ENCODE data around the gene CCDC15.

CCDC15 gene

DNA sequence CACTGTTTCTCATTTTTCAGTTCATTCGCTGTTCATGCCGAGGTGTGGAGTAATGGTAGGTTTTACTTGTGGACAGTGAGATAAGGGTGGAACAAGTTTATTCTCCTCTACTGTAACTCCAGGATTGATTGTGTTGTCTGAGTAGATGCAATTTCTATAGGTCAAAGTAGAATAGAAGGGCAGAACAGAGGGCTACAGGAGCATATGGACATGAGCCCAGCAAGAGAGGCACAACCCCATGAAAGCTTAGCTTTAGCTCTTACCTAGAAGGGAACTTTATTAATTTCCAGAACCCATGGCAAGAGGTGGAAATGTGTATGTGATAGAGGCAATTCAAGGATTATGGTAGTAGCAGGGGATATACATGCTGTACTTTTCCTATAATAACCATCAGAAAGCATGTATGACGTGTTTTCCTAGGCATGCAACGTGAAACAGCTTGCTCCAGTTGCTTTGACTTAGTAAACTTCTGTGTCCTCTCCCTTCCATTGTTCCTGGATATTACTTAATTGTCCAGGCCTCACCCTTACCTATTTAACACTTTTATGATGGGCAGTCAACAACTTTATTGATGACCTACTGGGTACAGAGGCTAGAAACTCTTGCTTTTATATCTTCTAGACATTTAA is 95.3 kb downstream of the CCDC15 start:
- H3K27ac ChIP-seq, result no peak overlapping the region
- TF ChIP-seq, protein P1, sequence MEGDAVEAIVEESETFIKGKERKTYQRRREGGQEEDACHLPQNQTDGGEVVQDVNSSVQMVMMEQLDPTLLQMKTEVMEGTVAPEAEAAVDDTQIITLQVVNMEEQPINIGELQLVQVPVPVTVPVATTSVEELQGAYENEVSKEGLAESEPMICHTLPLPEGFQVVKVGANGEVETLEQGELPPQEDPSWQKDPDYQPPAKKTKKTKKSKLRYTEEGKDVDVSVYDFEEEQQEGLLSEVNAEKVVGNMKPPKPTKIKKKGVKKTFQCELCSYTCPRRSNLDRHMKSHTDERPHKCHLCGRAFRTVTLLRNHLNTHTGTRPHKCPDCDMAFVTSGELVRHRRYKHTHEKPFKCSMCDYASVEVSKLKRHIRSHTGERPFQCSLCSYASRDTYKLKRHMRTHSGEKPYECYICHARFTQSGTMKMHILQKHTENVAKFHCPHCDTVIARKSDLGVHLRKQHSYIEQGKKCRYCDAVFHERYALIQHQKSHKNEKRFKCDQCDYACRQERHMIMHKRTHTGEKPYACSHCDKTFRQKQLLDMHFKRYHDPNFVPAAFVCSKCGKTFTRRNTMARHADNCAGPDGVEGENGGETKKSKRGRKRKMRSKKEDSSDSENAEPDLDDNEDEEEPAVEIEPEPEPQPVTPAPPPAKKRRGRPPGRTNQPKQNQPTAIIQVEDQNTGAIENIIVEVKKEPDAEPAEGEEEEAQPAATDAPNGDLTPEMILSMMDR (conservative IDR thresholded peaks at IDR 0.05), result no peak

DNA sequence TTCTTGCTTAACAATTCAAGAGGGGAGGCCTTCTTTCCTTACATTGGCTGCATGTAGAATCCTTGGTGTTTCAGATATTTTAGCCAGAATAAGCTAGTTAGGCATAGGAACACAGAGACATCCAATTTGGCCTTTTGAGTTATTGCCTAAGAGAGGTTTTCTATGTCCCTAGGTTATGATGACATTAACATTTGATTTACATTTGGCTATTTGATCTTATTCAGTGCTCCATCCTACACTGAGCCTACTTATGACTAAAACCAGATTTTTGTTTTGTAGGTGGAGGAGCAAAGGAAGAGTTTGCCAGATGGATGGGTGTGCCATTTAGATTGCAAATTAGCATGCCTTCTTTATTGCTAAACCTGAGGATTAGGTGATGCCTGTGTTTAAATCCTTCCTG is 98.0 kb downstream of the CCDC15 start:
- H3K27ac ChIP-seq, result no peak overlapping the region
- TF ChIP-seq, protein P1 (conservative IDR thresholded peaks at IDR 0.05), result no peak

- TF ChIP-seq, protein P1 (conservative IDR thresholded peaks at IDR 0.05), result no peak
- no peak overlapping the region for H3K27ac ChIP-seq
Measured at GRCh38 chr11:125053167-125053566, 99.2 kb downstream of the CCDC15 start.

DNA sequence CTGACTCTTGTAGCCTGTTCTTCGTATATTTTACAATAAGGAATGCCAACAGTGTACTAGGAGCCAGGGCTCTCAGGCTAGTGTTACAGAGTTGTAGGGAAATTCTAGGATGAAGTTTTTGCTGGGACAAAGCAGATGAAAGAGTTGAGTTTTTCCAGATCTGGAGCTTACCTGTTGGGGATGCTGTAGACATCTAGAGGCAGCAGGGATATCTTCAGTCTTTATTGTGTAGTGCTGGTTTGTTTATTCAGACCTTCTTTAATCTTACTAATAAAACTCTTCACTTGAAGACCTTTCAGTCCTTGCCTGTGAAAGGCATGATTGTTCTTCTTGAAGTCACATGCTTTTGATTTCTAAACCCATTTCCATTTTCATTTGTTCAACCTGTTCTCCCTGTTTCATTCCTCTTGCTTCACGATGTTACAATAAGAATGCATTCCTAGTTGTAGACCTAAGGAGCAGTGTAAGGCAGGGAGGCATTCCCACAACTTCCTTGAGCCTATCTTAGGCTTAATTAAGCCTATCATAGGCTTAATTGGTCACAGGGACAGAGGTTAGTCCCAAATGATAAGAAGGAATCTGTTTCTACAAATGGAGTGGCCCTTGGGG is 101.2 kb downstream of the CCDC15 start:
- TF ChIP-seq, protein P1 (conservative IDR thresholded peaks at IDR 0.05), result peak; percentile 59
- H3K27ac ChIP-seq, result peak overlapping the region; percentile 79

GRCh38 chr11:125056111-125056510 is 102.1 kb downstream of the CCDC15 start:
- peak overlapping the region; percentile 79 for H3K27ac ChIP-seq

DNA sequence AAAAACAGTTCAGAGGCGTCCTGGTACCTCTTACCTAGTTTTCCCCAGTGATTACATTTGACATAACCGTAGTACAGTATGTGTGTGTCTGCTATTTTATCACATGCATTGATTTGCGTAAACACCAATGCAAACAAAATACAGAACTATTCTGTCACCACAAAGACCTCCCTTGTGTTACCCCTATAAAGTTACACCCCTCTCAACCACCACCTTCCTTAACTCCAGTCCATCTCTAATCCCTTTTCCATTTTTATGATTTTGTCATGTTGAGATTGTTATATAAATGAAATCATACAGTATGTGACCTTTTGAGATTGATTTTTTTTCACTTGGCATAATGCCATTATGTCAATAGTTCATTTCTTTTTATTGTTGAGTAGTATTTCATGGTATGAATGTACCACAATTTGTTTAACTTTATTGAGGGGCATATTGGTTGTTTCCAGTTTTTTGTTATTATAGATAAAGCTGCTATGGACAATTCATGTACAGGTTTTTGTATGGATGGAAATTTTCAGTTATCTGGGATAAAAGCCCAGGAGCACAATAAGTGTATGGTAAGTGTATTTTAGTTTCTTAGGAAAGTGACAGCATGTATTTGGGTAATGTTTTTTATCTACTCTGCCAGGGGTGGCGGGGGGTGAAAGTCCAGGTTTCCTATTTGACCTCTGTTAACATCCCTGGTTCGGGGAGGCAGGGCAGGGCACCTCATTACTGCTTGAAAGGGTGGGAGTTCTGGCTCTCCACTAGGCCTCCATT is 103.1 kb downstream of the CCDC15 start:
- TF ChIP-seq, protein P1 (conservative IDR thresholded peaks at IDR 0.05), result no peak
- peak overlapping the region; percentile 79 for H3K27ac ChIP-seq

- peak overlapping the region; percentile 79; the same call in 1 of the 2 replicates for H3K27ac ChIP-seq
- TF ChIP-seq, protein P1 (conservative IDR thresholded peaks at IDR 0.05), result no peak
Measured at GRCh38 chr11:125057693-125058016, 103.7 kb downstream of the CCDC15 start.

DNA sequence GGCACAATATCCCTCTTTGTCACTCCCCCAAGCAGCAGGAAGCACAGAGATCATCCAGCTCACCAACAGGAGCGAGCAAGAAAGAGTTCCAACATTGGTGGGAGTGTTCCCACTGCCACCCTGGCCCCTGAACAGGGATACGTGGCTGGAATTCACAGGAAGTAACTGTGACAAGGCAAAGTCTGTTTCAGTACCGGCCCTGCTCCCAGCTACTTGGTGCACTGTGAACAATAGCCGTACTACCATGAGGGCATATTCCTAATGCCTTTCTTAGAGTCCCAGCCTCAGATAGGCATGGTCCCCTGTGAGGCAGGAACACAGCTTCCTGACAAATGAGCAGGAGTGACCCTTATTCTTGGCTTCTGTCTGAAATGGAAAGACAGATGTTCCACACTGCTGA is 107.3 kb downstream of the CCDC15 start:
- H3K27ac ChIP-seq, result no peak overlapping the region
- TF ChIP-seq, protein P1 (conservative IDR thresholded peaks at IDR 0.05), result no peak

Data from VCaP (cell line).